GM21619 (cell line): ENCODE data around the gene NCF4.

Experiments
- ATAC-seq: cut with Tn5 transposase; IDR thresholded peaks from one replicate; pipeline ENCODE4 v1.9.1; 2021; ENCODE audit not compliant: unreplicated experiment

NCF4 gene

DNA sequence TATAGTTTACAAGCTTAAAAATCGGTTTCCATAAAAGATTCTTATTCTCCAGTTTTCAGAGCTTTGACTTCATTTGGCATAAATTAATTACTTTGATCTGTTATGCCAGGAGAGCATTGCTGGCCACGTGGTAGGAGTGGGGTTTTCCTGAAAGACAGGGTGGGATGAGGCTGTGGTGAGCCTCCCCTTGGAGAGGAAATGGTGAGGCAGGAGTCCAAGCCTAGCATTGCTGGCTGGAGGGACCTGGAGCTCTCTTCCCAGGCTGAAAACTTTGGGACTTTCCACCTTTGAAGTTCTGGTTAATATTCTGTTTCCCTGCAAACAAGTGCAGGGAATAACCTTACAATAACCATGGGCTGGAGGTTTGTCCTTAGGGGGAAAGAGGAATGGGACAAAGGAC lies 31.5 kb downstream of the NCF4 start:
- no peak for ATAC-seq

DNA sequence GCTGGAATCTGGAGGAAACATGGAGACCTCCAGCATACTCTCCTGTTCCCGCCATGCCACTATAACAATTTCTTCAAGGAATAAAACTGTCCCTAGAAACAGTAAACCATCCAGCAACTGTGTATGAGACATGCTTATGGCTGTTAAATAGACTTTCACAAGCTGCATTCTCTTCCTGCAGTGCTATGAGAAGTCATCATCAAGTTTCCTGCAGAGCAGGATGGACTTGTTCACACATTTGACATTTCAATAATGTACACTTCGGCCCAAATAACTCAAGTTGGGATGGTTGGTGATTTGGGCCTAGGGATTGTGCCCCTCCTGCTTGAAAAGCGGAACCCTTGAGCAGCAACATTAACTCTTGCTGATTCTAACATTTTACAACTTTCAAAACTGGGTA lies 32.5 kb downstream of the NCF4 start:
- ATAC-seq: no peak

DNA sequence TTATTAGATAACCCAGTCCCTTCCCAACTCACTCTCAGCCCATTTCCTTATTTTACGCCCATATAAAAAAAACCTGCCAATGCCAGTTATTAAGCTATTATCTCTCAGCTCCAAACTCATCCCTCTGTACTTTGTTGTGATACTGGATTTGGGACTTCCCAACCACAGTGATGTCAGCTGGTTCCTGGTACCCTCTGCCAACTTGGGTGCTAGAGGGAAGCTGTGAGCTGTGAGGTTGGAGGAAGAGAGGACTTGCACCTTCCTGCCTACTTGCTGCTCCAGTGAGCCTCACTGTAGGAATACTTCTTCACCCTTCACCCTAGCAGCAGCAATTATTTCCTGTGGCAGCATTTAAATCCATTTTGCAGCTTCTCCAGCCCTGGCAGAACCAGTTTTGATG lies 33.5 kb downstream of the NCF4 start:
- ATAC-seq: no peak

DNA sequence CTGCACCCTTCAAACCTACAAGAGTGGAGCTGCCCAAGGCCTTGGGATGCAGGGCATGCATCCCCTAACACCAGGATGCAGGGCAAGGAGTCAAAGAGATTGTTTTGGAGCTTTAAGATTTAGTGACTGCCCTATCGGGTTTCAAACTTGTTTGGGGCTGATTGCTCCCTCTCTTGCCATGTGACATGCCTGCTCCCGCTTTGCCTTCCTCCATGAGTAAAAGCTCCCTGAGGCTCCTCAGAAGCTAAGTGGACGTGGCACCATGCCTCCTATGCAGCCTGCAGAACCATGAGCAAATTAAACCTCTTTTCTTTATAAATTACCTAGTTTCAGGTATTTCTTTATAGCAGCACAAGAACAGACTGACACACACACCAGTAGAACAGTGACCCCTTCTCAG lies 36.8 kb downstream of the NCF4 start:
- no peak for ATAC-seq

DNA sequence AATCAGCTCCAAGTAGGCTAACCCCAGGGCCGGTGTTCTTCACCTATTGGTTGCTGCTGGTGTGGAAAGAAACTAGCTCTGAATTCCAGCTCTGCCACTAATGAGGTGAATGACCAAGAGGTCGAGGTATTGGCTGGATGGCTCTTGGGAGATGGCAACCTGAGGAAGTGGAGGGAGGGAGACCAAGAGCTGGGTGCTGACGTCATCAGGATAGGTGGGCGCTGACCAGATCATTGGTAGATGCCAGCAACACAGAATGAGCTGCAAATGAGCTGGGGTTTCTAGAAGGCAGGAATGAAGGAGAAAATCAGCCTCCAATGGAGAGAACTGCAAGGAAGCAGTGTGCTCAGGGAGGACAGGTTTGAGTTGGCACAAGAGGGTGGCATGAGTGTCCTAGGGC lies 37.9 kb downstream of the NCF4 start:
- ATAC-seq: no peak

DNA sequence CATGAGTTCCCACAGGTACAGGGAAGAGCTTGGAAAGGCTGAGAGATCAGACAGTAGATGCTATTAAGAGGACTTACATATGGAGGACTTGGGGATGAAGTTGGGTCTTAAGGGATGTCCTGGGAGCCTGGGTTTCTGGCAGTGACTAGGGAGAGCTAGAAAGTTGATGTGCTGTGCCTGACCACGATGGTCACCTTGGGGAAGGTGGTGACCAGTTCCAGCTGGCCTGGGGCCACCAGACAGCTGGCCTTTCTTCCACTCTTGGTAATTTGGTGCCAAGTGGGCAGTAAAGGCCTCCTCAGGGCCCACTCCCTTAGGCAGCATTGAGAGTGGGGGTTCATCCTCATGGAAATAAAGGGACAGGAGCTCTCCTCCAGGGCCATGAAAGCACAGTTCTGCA lies 38.7 kb downstream of the NCF4 start:
- ATAC-seq: no peak

DNA sequence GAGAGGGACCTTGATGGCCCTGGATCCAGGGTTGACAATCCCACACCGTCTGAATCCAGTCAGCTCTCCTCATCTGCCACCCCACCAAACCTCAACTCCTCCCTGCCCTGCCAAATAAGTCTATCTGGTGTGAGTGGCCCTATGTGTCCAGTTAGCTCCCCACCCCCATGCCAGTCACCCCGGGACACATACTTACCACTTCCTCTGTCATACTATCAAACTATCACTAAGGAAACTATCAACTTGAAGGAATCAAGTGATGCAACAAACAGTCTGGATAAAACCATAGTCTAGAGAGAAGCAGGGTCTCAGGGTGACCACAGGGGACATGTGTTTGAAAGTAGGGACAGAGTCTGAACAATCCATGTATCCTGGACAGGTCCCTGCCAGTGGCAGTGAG lies 39.4 kb downstream of the NCF4 start:
- ATAC-seq: no peak

DNA sequence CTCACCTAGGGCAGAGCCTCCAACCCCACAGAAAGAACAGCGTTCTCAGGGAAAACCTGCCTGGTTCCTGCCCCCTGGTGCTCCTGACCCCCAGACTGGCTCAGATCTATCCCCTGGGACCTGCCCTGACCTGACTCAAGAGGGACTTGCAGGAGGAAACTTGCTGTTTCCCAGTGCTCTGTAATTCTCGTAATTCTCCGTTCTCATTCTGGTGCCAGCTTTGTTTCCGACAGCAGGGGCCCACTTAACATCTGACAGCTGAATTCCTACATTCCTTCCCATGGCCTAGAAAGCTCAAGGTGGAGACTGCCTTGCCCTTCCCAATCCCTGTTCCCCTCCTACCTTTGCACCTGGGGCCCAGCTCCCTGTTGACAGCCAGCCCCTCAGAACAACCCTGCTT lies 40.1 kb downstream of the NCF4 start:
- no peak for ATAC-seq

DNA sequence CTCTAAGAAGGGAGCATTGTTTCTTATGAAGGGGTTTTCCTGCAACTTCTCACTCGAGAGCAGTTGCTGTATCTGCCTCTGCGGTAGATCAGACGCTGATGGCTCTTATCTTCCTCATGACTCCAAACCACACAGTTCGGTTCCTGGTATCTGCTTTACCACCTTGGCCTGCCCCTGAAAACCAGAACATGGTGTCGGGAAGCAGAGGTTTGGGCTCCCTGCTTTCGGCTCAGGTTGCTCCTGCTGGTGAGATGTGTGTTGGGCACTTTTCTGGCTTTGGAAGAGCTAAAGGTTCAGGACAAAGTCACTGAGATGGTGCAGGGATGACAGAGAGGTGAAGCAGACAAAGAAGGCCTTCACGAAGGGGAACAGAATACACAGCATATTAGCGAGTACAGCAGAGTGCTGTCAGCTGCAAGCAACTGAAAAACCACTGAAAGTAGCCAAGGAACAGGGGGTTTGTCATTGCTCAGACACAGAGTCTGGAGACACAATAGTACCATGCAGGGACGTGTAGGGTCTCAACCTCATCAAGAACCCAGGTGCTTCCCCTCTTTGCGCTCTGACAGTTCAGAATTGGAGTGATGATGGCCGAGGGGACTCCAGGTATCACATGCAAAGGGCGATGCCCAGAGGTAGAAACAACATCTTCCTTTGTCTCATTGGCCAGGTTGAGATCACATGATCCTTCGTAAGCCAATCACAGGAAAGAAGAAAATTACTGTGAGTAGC lies 40.8 kb downstream of the NCF4 start:
- ATAC-seq: peak; percentile 72

DNA sequence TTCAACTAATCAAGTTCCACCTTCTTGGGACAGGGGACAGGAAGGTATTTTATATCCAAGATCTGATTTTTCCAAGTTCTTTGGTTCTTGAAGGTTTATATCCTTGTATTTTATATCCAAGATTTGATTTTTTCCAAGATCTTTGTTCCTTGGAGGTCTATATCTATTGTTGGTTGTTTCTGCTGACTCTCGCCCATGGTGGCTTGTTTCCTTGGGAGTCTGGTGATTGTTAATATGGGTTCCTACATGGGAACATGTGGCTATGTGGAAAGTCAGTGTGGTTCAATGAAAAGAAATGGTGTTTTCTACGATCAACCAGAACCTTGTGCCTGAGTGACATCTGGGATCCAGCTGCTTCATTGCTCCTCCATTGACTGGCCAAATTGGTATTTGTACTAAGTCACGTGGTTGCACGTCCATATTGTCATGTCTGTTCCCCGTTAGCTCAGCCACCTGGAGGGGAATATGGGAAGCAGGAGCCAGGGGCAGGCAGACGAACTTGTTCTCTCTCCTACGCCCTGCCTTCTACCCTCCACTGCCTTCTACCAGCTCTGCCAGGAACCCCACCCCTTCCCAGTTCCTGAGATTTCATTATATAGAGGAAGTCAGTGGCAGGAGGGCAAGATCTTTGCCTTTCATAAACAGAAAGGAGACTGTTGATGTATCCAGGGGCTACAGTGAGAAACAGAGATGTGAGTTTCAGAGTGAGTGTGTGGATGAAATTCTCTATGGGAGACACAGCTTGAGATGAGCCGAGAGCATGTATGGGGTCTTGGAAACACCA lies 41.5 kb downstream of the NCF4 start:
- no peak for ATAC-seq

DNA sequence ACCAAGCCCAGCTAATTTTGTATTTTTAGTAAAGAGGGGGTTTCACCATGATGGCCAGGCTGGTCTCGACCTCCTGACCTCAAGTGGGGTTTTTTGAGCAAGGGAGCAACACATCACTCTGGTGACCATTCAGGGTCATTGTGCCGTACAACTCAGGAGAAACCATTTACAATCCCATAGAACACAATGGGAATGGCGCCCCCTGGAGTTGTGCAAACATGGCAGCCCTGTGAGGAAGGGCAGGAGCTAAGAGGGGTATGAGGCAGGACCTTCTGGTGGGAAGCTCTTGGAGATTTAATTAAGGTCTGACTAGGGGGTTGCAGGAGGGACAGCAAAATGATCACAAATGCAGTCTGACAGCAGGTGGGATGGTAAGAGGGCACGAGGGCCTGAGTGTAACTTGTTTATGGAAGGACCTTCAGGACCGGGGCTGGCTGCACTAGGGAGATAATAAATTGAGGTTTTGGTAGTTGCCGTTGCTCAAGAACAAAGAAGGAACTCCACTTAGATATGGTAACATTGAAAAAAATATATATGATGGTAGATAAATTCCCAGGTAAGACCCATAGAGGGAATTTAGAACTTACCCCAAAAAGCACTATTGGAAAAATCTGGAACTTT lies 43.6 kb downstream of the NCF4 start:
- no peak for ATAC-seq

DNA sequence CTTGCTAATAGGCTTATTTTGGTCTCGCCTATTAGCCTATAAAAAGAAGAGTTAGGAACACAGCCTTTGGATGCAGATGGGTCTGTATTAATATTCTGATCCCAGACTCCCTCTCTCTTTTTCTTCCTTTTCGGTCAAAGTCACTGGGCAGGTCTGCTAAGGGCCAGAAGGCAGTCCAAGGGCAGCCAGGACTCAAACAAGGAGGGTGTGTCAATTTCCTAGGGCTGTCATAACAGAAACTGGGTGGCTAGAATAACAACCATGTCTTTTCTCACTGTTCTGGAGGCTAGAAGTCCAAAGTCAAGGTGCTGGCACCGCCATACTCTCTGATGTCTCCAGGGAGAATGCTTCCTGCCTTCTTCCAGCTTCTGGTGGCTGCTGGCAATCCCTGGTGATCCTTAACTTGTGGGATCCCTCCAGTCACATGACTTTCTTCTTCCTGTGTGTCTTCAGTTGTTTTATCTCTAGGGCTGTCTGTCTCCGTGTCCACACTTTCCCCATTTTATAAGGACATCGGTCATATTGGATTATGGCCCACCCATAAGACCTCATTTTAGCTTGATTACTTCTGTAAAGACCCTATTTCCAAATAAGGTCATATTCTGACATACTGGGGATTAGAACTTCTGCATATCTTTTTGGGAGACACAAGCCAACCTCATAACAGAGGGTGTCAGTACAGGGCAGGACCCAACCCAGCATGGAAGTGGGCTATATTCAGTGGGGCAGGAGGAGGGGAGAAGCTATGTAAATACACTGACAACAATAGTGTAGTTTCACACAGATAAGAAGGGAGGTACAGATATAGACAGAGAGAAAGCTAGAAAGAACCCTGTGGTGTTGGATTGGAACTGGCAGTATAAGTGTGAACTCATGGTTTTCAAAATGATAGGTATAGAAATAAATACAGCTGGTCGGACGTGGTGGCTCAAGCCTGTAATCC lies 46.7 kb downstream of the NCF4 start:
- no peak for ATAC-seq

DNA sequence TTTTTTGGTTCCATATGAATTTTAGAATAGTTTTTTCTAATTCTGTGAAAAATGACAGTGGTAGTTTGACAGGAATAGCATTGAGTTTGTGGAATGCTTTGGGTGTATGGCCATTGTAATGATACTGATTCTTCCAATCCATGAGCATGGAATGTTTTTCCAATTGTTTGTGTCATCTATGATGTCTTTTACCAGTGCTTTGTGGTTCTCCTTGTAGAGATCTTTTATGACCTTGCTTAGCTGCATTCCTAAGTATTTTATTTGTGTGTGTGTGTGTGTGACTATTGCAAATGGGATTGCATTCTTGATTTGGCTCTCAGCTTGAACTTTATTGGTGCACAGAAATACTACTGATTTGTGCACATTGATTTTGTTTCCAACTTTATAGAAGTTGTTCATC lies 49.7 kb downstream of the NCF4 start:
- ATAC-seq: no peak

DNA sequence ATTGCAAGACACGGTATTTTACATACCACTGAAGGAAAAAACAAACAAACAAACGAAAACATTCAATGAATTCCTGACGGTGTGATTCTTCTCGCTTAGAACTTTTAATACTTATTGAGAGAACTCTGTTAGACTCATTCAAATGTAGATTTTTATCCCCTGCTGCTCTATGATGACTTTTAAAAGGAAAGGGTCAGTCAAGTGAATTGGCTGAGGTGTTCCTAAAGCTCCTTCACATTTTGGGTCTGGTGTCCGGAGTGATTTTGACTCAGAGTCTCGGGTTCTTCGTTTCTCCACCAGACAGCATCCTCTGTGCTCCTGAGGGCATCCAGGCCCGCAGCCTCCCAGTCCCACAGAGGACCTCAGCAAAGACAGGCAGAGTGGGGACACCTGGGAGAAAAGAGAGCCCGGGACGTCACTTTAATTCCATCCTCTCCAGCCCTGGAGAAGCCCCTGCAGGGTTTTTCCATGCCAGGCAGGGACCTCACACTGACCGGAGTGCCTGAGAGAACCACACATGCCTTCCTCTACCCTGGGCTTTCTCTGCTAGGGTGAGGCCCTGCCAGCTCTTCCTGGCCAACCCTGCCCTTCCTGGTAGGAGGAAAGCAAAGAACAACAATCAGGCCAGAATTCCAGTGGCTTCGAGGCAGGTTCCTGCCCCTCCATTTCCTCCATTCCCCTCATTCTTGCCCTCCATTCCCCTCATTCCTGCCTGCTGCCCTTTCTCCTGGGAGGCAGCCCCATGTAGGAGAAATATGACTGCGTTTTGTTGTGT lies 51.3 kb downstream of the NCF4 start:
- no peak for ATAC-seq

DNA sequence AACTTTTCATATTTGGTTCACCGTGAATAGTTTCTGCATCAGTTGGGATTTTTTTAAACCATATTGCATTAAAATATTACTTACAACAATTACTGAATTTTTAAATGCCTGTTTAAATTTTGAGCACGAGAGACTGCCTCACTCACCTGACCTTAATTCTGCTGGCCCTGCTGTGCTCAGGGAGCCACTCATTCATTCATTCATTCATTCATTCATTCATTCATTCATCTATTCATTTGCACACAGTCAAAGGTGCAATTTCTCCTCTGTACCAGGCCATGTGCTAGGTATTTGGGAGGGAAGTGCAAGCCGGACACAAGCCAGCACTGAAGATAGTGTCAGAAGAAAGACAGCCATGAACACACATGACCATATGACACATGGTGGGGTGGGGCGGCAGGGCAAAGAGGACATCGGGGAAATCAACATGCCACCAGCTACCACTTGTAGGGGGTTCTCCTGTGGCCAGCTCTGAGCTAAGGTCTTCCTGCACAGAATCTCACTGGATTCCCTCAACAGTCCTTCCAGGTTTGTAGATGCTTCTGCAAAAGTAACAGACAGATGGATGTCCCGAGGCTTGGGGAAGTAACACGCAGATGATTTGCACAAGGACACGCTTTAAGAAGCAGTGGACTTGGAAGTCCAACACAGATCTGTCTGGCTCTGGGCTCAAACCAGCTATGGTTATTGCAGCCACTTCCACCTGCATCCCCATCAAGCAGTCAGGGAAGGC lies 52.1 kb downstream of the NCF4 start:
- ATAC-seq: no peak

DNA sequence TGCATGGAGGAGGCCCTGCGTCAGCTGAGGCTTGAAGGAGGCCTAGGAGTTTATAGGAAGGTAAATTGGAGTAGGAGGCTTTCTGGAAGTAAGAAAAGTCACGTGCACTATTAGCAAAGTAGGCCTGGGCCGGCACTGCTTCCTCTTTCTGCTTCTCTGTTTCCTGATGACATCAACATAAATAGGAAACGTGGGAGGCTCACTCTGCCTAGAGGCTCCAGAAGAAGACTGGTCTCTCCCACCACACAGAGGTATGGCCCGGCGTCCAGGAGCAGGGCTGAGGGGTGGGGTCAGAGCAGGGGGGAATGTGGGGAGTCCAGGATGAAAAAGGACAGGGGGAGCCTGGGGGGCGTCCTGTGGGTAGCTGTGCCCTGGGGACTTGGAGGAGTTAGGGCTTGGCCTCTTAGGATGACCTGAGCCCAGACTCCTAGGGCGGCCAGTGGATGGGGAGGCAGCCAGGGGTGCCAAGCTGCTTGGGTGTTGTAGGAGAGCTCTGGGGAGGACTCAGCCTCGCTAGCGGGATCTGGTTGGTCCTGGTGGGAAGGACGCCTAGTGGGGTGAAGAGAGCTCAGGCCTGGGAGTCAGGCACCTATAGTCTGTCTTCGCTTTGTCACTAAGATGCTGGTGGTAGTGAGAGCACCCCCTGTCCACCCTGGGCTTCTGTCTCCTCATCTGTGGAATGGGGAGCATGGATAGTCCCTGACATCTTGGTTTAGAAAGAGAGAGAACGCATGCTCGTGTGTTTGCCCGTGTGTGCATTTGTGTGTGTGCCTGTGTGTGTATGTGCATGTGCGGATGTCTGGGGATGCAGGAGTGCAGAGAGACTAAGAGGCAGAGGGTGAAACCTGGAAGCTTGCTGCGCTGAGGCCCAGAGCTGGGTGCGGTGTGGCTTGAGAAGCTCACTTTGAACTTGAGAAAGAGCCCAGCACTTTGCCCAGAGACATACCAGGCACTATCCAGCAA lies 52.9 kb downstream of the NCF4 start, which contains the start of gene CSF2RB:
Gene CSF2RB (plus strand): TSS at position 202 of the 963 bp plus-strand sequence. CDS start 8,580 bp downstream, outside the sequence.
- no peak for ATAC-seq

DNA sequence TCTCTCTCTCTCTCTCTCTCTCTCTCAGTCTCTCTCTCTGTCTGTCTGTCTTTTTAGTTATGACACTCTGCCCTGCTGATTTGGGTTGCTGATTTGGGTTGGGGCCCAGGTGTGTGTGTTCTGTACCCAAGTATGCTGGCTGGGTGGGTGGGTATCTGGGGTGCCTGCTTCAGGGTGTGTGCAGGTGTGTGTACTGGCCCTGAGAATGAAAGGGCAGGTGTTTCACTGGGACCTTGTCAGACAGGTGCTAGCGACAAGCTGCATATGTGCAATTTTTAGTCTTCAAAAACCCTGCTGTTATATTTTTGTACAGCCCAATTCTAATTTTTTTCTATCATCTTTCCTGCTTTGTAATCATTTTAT lies 53.6 kb downstream of the NCF4 start:
- no peak for ATAC-seq

DNA sequence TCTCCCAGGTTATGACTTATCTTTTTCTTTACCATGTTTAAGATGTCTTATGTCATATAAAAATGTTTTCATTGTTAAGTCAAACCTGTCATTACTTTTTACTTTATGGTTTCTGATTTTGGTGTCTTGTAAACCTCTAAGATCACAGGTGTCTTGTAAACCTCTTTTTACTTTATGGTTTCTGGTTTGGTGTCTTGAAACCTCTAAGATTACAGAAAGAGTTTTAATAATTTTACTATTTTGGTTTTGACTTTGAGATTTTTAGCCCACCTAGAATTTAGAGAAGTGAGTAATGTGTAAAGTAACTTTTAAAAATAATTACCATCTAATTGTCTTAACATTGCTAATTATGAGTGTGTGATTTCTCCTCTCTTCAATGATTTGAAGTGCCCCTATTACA lies 55.2 kb downstream of the NCF4 start:
- ATAC-seq: no peak
